ENCODE results near the gene SLC9A8. TPM values are rescaled to one million over a fixed set of nuclear protein-coding genes. Genes with fewer than 3 reads are reported as not detected.

Gene SLC9A8
- total RNA-seq, 4 donors from 2014 or later = 7.1 to 12.4 (median 8.9) TPM

DNA sequence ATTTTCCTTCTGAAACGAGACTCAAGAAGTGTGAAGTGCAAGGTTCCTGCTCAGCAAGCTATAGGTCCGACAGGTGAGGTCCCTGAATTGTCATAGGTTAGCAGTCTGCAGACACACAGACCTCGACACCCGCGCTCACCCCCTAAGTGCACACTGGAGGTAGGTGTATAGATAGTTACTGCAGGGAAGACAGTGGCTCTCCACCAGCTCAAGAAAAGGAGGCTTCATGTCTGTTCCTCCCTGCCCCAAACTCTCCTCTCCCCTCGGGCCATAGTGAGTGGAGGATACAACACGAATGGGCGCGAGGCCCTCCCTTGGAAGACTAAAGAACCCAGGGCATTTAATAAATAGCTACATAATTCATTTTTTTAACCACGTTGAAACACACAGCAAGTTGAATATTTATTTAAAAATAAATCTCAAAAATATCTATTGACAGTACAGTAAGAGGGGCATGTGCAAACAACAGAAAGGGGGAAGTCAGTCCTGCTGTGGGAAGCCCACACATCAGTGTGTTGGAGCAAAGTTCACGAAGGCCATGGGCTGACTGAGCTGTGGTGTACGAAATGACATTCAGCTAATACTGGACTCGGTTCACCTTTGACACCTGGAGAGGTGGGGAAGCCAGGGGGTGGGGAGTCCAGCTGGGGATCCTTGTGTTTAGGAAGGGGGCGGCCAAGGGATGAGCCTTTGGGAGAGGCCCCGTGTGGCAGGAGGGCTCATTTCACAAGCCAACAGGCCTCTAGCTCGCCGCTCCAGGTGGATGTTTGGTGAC, 92.0 kb downstream of the SLC9A8 start:
- TF ChIP-seq CTCF (IDR thresholded peaks at IDR 0.05; ENCODE audit: low read depth) = no peak

DNA sequence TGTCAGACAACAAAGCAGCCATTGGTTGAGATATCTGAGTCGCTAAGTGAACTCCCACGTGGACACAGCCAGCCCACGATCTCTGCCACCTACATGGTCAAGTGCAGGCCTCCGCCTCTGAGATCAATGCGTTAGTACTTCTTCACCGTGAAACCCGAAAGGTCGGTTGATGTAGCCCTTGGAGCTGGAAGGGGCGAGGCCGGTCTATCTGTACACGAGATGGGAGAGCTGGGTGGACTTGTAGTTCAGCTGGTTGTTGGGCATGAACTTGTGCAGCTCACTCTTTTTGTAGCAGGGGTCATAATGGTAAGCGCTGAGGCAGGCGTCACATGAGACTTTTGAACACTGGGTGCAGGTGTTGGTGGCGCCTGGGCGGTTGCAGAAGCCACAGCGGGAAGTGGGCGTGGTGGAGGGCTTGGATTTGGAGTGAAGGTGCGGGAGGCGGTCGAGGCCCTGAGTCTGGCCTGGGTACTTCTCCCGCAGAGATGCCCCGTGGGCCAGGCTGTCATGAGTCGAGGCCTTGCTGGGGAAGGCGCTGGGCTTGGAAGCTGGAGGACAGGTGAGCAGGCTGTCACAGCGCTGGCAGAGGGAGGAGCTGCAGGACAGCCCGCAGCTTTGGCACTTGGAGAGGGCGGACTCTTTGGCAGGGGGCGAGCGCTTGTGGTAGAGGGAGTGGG, 92.9 kb downstream of the SLC9A8 start:
- no peak for TF ChIP-seq CTCF (IDR thresholded peaks at IDR 0.05; ENCODE audit: low read depth)

DNA sequence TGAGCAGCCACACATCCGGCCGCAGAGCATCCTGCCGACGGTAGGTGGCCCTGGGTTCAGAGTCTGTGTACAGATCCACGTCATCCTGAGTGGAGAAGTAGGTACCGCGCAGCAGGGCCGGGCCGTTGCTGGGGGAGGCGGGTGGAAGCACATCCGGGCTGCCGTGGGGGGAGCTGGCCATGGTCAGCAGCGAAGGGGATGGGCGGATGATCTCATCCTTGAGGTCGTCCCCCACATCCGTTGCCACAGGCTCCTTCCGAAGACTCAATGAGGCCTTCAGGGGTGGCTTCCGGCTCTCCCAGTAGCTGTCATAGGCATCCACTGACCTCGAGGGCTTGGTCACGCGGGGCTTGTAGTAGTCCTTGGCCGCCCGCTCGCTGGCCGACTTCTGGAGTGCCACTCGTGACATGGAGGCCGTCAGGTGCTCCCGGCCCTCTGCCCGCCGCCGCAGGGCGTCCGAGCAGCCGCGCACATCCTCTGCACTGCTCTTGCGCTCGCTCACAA, 93.5 kb downstream of the SLC9A8 start:
- no peak for TF ChIP-seq CTCF (IDR thresholded peaks at IDR 0.05; ENCODE audit: low read depth)

- TF ChIP-seq CTCF (IDR thresholded peaks at IDR 0.05; ENCODE audit: low read depth) = no peak
Measured at GRCh38 chr20:49906615-49907154, 94.1 kb downstream of the SLC9A8 start.

DNA sequence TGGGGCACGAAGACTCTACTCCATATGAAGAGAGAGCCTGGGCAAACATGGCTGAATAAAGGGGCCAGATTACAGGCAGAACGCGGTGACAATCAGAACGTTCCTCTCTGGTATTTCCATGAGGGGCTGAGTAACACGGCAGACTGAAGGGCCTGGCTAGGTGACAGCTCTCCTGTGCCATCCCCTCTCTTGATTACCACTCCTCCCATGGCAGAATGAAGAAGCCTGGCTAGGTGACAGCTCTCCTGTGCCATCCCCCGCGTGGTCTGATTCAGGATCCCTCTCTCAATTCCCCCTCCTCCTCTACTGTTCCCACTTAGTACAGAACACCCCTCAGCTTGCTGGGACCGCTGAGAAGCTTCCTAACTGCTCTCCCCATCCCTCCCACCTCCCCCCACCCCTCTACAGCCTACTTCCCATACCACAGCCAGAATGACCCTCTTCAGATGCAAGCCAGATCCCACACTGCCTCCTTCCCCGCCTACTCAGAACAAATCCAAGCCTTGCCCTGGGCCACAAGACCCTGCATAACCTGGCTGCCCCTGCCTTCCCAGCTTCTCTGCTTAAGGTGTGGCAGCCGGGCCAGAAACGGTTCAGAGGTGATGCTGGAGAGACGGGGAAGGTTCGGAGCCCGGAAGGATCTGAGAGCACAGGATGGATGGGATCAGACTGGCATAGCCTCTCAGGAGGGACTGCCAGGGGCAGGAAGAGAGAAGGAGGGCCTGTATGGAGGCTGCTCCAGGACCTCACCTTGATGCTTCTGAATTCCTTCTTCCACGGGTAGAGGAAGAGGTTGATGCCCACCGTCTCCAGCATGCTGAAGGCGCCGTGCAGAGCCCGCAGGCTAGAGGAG, 95.0 kb downstream of the SLC9A8 start:
- no peak for TF ChIP-seq CTCF (IDR thresholded peaks at IDR 0.05; ENCODE audit: low read depth)

- no peak for TF ChIP-seq CTCF (IDR thresholded peaks at IDR 0.05; ENCODE audit: low read depth)
Measured at GRCh38 chr20:49908258-49908565, 95.6 kb downstream of the SLC9A8 start.
